GM12878 (cell line): ENCODE results near the gene NACC1.

Experiments
- CHD4 ChIP-seq: fragments of 200-600 bp; sonication (generic); IDR thresholded peaks from 2 replicates; pipeline ENCODE4 v1.6.1; 2016; ENCODE audit warnings: mild to moderate bottlenecking
- EZH2 ChIP-seq: IDR thresholded peaks from 2 replicates; pipeline ENCODE4 v1.6.1; 2012; ENCODE audit warnings: low read depth, mild to moderate bottlenecking, control low read depth, inconsistent platforms, low read length, borderline replicate concordance; ENCODE audit not compliant: control insufficient read depth
- NRF1 ChIP-seq: conservative IDR thresholded peaks from 2 replicates; pipeline ENCODE4 v1.6.1; 2011; ENCODE audit warnings: mild to moderate bottlenecking, low read depth, low read length, improper control_type of control experiment
- STAT1 ChIP-seq: fragments of 450-650 bp; conservative IDR thresholded peaks from 2 replicates; pipeline ENCODE4 v1.6.1; 2014; ENCODE audit warnings: antibody characterized with exemption, mild to moderate bottlenecking

- no peak for TF ChIP-seq NRF1
- TF ChIP-seq CHD4: no peak
- TF ChIP-seq EZH2: no peak
- TF ChIP-seq STAT1: no peak
Measured at GRCh38 chr19:13150187-13150930, 32.3 kb downstream of the NACC1 start, which contains the start of the genes IER2 and STX10.
